Activated CD8-positive, alpha-beta memory T cell treated with anti-CD3 and anti-CD28 coated beads for 36 hours (primary cell): Measurements from ENCODE around the gene RNU5B-1. TPM values are rescaled to one million over a fixed set of nuclear protein-coding genes. Genes with fewer than 3 reads are reported as not detected.

Experiments used
- CTCF ChIA-PET: fragments of 350-600 bp; sonication (Branson Sonifier 250); formaldehyde crosslinking; loops from one replicate; lab custom pipeline; 2021; ENCODE audit warnings: antibody characterized with exemption; lab: Charles Lee
- POLR2A ChIA-PET: fragments of 350-600 bp; sonication (Branson Sonifier 250); formaldehyde crosslinking; loops from one replicate; lab custom pipeline; 2021; ENCODE audit warnings: antibody characterized with exemption; lab: Charles Lee
- total RNA-seq, 2 experiments: library from RNA; stranded (reverse); gene quantifications; one replicate each; pipeline ENCODE4 v1.2.3, GENCODE V29; 2021

The RNU5B-1 gene
- total RNA-seq, 2 experiments from 2014 or later, result not detected

- POLR2A ChIA-PET, result interaction anchor here (0.6 to 3.4 kb wide), 10 partner anchors 9 to 1686 kb away, joined by 3 to 34 read pairs (median 10); partner anchors contain the start of genes CLPX, RNU5B-1 and TRIP4
- CTCF ChIA-PET, result interaction anchor here (0.6 to 3.6 kb wide), 14 partner anchors 9 to 261 kb away, joined by 3 to 15 read pairs (median 4); partner anchors contain the start of genes CLPX, RNU5A-1 and RNU5B-1
Observed at GRCh38 chr15:65286069-65286703, 18.3 kb upstream of the RNU5B-1 start.

GRCh38 chr15:65286704-65287519, 17.6 kb upstream of the RNU5B-1 start, which contains the start of gene PARP16:
TSS of gene PARP16 (minus strand) at chr15:65286883. CDS start at chr15:65286426, 457 bp downstream.
- ChIA-PET POLR2A (interaction anchor here (0.6 to 3.4 kb wide), 11 partner anchors 8 to 1687 kb away, joined by 3 to 34 read pairs (median 10); partner anchors contain the start of genes CLPX, RNU5B-1 and TRIP4), CTCF (interaction anchor here (0.6 to 3.6 kb wide), 13 partner anchors 9 to 262 kb away, joined by 3 to 15 read pairs (median 4); partner anchors contain the start of genes CLPX and RNU5B-1)

DNA sequence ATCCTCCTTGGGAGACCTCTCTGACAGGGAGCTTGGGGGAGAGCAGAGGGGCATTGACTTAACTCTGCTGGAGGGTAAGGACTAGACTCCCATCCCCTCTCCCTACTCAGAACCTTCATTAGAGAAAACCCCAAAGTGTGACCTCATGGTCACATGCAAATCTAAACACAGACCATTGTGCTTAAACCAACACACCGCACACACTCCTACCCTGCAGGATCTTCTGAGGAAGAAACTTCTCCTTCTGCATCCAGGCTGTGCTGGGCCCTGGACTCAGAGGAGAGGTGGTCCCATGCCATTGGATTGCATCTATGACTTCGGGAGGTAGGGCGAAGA, 17.0 kb upstream of the RNU5B-1 start:
- ChIA-PET CTCF (interaction anchor here (0.9 to 3.6 kb wide), 3 partner anchors 10 to 79 kb away, joined by 4 to 15 read pairs (median 5); no protein-coding TSS in a partner anchor), POLR2A (interaction anchor here (0.6 to 3.4 kb wide), 7 partner anchors 8 to 1083 kb away, joined by 3 to 34 read pairs (median 12); partner anchors contain the start of genes CLPX and RNU5B-1)

- POLR2A ChIA-PET, result no interaction called here
Observed at GRCh38 chr15:65289261-65289854, 15.1 kb upstream of the RNU5B-1 start.

DNA sequence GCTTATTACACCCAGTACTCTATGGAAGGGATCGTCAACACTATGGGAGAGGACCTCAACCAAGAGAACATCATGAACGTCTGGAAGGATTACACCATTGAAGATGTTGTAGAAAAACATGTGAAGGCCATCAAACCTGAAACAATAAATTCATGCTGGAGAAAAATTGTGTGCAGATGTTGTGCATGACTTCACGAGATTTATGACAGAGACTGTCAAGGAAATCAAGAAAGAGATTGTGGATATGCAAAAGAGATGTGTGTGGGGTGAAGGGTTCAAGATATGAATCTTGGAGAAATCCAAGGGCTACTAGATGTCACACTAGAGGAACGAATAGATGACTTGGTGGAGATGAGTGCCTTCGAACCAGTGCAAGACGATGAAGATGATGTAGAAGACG, 14.2 kb upstream of the RNU5B-1 start:
- CTCF ChIA-PET, result no interaction called here
- POLR2A ChIA-PET, result no interaction called here

More at GRCh38 chr15:65289261-65289854, 15.1 kb upstream of the RNU5B-1 start:
- CTCF ChIA-PET, result interaction anchor here (0.7 kb wide), 1 partner anchor 188 kb away, joined by 4 read pairs; no protein-coding TSS in a partner anchor

DNA sequence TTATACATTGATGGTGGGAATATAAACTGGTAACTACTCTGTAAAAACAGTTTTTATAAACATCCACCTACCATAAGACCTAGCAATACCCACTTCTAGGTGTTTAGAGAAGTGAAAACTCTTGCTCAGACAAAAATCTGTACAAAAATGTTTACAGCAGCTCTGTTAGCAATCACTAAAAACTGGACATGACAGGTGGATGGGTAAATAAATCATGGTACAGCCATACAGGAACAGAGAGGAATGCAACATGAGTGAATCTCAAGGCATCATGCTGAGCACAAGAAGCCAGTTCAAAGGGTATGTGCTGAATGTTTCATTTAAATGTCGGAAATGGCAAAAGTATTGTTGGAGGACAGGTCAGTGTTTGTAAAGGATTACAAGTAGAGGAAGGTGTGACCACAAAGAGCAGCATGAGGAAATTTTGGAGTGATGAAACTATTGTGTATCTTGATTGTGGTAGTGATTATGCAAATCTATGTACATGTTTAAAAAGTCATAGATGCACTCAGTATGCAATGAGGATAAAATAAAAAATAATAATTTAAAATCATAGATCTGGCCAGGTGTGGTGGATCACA, 11.4 kb upstream of the RNU5B-1 start:
- POLR2A ChIA-PET, result no interaction called here
- CTCF ChIA-PET, result no interaction called here

GRCh38 chr15:65298731-65299130, 5.7 kb upstream of the RNU5B-1 start:
- POLR2A ChIA-PET, result no interaction called here

GRCh38 chr15:65300924-65301441, 3.5 kb upstream of the RNU5B-1 start:
- POLR2A ChIA-PET, result interaction anchor here (1.4 kb wide), 1 partner anchor 14 kb away, joined by 13 read pairs; the partner anchor contains the start of gene PARP16

More at GRCh38 chr15:65298731-65299130, 5.7 kb upstream of the RNU5B-1 start:
- CTCF ChIA-PET, result interaction anchor here (0.9 to 2.6 kb wide), 2 partner anchors 13 to 121 kb away, joined by 3 to 15 read pairs; partner anchors contain the start of gene PARP16

GRCh38 chr15:65302061-65302460, 2.4 kb upstream of the RNU5B-1 start:
- ChIA-PET CTCF (interaction anchor here (0.5 kb wide), 1 partner anchor 557 kb away, joined by 3 read pairs; no protein-coding TSS in a partner anchor), POLR2A (no interaction called here)

More at GRCh38 chr15:65300924-65301441, 3.5 kb upstream of the RNU5B-1 start:
- CTCF ChIA-PET, result no interaction called here

GRCh38 chr15:65303687-65304380, 643 bp upstream of the RNU5B-1 start:
- POLR2A ChIA-PET, result interaction anchor here (1.0 to 1.4 kb wide), 12 partner anchors 7 to 489 kb away, joined by 3 to 34 read pairs (median 5); partner anchors contain the start of genes CLPX, PARP16, RNU5A-1 and SPG21

DNA sequence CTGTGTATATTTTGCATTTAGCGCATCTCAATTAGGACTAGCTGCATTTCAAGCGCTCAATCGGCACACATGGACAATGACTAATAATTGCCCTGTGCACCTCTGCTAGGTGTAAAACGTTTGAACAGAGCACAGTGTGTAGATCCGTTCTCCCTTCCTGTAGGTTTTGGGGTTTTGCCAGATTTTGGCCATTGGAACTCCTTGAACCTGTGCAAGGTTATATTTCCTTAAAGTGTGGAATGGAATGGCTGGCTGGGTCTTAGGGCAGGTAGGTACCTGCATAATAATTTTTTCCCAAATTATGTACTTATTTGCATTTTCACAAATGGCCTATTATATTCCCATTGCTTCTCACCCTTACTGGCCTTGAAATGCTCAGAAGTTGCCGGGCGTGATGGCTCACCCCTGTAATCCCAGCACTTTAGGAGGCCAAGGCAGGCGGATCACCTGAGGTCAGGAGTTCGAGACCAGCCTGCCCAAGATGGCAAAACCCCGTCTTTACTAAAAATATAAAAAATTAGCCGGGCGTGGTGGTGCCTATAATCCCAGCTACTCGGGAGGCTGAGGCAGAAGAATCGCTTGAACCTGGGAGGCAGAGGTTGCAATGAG, 777 bp downstream of the RNU5B-1 start:
- ChIA-PET POLR2A (interaction anchor here (0.5 to 1.4 kb wide), 20 partner anchors 8 to 989 kb away, joined by 3 to 34 read pairs (median 4); partner anchors contain the start of genes CILP, CLPX, PARP16 and RNU5A-1), CTCF (interaction anchor here (0.6 to 0.9 kb wide), 5 partner anchors 13 to 1227 kb away, joined by 3 to 5 read pairs (median 3); partner anchors contain the start of gene PARP16)

More at GRCh38 chr15:65303687-65304380, 643 bp upstream of the RNU5B-1 start:
- CTCF ChIA-PET, result interaction anchor here (0.8 to 0.9 kb wide), 2 partner anchors 17 to 61 kb away, joined by 3 to 5 read pairs; no protein-coding TSS in a partner anchor

DNA sequence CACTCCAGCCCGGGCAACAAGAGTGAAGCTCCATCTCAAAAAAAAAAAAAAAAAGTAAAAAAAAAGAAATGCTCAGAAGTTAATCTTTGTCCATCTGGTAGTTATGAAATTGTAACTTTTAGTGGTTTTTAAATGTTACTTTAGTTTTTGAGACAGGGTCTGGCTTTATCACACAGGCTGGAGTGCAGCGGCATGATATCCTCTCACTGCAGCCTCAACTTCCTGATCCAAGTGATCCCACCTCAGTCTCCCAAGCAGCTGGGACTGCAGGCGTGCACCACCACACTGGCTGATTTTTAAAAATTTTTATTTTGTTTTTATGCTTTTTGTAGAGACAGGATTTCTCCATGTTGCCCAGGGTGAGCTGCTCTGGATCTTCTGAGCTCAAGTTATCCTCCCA, 1.3 kb downstream of the RNU5B-1 start:
- POLR2A ChIA-PET, result interaction anchor here (0.6 kb wide), 2 partner anchors 94 to 989 kb away, joined by 3 to 4 read pairs; partner anchors contain the start of gene CILP
- CTCF ChIA-PET, result interaction anchor here (0.6 to 1.0 kb wide), 4 partner anchors 13 to 1226 kb away, joined by 3 to 5 read pairs (median 4); no protein-coding TSS in a partner anchor

DNA sequence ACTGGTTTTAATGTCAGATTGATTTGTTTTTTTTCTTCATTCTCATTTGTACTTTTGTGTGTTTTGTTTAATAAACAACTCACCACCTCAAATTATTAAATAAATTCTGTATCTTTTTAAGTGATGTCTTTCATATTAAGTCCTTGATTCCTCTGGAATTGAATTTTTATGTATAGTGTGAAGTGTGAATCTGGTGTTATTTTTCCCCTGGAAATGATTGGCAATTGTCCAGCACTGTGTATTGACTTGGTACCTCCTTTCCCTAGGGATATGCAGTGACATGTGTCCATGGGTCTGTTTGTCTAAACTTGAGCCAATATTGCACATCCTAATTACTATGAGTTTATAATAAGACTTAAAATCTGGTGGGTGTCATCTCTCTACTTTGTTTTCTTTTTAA, 2.1 kb downstream of the RNU5B-1 start:
- CTCF ChIA-PET, result interaction anchor here (1.0 kb wide), 1 partner anchor 79 kb away, joined by 4 read pairs; no protein-coding TSS in a partner anchor
- POLR2A ChIA-PET, result no interaction called here

DNA sequence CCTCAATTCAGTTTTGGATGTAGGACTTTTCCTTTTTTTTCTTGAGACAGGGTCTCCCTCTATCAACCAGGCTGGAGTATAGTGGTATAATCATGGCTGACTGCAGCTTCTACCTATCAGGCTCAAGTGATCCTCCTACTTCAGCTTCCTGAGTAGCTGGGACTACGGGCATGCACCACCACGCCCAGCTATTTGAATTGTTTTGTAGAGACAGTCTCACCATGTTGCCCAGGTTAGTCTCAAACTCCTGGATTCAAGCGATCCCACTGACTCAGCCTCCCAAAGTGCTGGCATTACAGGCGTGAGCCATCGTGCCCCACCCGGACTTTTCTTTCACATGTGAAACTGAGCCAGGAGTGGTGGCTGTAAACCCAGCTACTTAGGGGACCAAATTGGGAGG, 3.5 kb downstream of the RNU5B-1 start:
- CTCF ChIA-PET, result interaction anchor here (0.6 to 1.0 kb wide), 2 partner anchors 77 to 134 kb away, joined by 3 read pairs; no protein-coding TSS in a partner anchor
- POLR2A ChIA-PET, result no interaction called here

DNA sequence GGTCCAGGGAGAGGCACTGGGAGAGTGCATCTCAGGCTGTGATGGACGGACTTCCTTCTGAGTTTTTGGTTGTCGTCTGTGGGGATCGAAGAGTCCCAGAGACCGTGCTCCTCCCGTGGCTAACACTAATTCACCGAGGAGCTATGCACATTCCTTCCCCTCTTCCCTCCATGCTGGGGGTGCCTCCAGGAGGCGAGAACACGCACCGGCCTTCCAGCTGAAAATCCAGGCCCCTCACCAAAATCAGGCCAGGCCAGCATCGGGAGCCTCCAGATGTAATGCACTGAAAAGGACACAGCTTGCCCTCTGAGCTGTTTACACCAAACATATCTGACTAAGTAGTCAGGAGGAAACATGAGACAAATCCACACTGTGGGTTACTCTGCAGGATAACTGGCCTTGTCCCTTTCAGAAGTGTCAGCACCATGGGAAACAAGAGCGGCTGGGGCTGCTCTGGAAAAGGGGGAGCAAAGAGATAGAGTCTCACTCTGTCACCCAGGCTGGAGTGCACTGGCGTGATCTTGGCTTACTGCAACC, 5.5 kb downstream of the RNU5B-1 start:
- ChIA-PET CTCF (interaction anchor here (1.1 to 1.5 kb wide), 2 partner anchors 76 to 91 kb away, joined by 3 to 5 read pairs; no protein-coding TSS in a partner anchor), POLR2A (no interaction called here)
